GM12891 (cell line): ENCODE measurements around the gene GGTA1.

Experiments
- PAX5 ChIP-seq: IDR thresholded peaks from 2 replicates; pipeline ENCODE4 v1.6.1; 2011; ENCODE audit warnings: low read length, moderate library complexity, mild to moderate bottlenecking; ENCODE audit not compliant: insufficient read depth, severe bottlenecking
- POLR2A ChIP-seq: IDR thresholded peaks from 2 replicates; pipeline ENCODE4 v1.6.1; 2011; ENCODE audit warnings: low read depth, low read length, control low read depth
- POLR2AphosphoS5 ChIP-seq: IDR thresholded peaks from 2 replicates; pipeline ENCODE4 v1.6.1; 2011; ENCODE audit warnings: low read depth, low read length, control low read depth
- SPI1 ChIP-seq: IDR thresholded peaks from 2 replicates; pipeline ENCODE4 v1.6.1; 2011; ENCODE audit warnings: low read depth, low read length, control low read depth
- TAF1 ChIP-seq: IDR thresholded peaks from 2 replicates; pipeline ENCODE4 v1.6.1; 2011; ENCODE audit warnings: low read depth, low read length, control low read depth

GRCh38 chr9:121485623-121486022 lies 14.0 kb downstream of the GGTA1 start:
- TF ChIP-seq POLR2A (no peak), TAF1 (no peak), POLR2AphosphoS5 (no peak), PAX5 (no peak), SPI1 (peak; percentile 68)
